Epithelial cell of esophagus (primary cell): ENCODE results near the gene RAD51B.

Source experiments
- DNase-seq: peaks from one replicate; pipeline ENCODE4 v3.0.0; 2010; ENCODE audit warnings: low read depth
- H3K4me3 ChIP-seq: 2 replicates; pipeline ENCODE4 v1.5.1; 2011; ENCODE audit warnings: mild to moderate bottlenecking, low read length, control low read depth
- TF ChIP-seq, protein P1 (sequence below): IDR thresholded peaks from 2 replicates; pipeline ENCODE4 v1.5.1; 2011; ENCODE audit warnings: low read depth, mild to moderate bottlenecking, low read length, control low read depth, inconsistent platforms; ENCODE audit not compliant: insufficient read depth; ENCODE audit errors: missing control alignments

The RAD51B gene

DNA sequence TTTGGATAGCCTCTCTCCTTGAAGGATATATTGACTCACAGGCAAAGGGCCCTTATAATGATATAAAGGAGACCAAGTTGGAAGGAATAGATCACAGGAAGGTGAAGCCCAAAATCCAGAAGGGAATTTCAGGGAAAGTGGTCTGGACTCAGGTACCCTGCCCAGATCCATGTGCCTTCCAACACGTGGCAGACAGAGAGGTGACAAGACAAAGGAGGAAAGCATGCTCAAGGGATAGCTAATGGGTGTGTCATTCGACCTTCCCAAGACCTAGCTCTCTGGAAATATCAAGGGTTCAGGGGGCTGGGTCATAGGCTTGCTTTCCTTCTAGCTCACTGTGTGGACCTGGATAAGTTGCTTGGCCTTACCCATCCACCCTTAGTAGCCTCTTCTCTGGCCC is 759.0 kb downstream of the RAD51B start:
- H3K4me3 ChIP-seq: no peak overlapping the region
- TF ChIP-seq, protein P1, sequence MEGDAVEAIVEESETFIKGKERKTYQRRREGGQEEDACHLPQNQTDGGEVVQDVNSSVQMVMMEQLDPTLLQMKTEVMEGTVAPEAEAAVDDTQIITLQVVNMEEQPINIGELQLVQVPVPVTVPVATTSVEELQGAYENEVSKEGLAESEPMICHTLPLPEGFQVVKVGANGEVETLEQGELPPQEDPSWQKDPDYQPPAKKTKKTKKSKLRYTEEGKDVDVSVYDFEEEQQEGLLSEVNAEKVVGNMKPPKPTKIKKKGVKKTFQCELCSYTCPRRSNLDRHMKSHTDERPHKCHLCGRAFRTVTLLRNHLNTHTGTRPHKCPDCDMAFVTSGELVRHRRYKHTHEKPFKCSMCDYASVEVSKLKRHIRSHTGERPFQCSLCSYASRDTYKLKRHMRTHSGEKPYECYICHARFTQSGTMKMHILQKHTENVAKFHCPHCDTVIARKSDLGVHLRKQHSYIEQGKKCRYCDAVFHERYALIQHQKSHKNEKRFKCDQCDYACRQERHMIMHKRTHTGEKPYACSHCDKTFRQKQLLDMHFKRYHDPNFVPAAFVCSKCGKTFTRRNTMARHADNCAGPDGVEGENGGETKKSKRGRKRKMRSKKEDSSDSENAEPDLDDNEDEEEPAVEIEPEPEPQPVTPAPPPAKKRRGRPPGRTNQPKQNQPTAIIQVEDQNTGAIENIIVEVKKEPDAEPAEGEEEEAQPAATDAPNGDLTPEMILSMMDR: no peak
- no peak for DNase-seq

DNA sequence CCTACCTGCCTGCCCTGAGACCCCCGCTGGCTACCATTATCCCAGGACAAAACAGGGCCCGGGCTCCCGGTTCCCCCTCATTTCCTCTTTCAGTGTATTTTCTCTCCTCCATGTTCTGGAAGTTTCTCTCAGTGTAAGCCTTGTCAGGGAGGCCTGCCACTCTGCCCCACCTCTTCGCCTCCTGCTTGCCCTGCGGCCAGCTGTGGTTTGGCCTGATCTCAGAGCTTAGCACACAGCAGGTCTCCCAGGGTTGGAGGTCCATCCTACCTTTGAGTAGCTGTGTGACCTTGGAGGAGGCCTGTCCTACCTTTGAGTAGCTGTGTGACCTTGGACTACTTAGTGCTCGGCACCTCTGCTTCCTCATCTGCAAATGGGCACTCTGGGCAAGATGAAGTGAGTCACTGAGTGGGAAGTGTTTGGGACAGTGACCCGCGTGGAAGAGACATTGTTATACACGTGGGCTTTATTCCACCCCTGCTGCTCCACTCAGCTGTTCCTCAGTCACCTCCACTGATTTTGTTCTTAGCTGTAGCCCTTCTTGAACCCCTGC is 760.6 kb downstream of the RAD51B start:
- TF ChIP-seq, protein P1: no peak
- DNase-seq: no peak
- no peak overlapping the region for H3K4me3 ChIP-seq

DNA sequence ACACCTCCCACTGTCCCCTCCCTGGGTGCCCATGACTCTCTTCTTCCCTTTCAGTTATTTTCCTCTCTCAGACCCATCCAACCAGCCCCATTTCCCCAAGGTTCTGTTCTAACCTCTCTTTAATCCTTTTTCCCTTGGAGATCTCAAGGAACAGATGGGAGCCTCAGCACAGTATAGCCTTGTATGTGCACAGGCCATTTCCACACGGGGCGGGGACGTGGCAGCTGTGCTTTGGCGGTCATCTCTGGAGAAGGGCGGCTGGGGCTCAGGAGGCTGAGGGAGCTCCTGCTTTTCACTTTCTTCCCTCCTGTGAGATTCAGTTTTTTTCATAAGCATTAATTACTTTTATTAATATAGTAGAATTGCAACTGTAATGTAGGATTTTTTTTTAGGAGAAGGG is 761.1 kb downstream of the RAD51B start:
- no peak for DNase-seq
- H3K4me3 ChIP-seq: no peak overlapping the region
- TF ChIP-seq, protein P1: no peak

DNA sequence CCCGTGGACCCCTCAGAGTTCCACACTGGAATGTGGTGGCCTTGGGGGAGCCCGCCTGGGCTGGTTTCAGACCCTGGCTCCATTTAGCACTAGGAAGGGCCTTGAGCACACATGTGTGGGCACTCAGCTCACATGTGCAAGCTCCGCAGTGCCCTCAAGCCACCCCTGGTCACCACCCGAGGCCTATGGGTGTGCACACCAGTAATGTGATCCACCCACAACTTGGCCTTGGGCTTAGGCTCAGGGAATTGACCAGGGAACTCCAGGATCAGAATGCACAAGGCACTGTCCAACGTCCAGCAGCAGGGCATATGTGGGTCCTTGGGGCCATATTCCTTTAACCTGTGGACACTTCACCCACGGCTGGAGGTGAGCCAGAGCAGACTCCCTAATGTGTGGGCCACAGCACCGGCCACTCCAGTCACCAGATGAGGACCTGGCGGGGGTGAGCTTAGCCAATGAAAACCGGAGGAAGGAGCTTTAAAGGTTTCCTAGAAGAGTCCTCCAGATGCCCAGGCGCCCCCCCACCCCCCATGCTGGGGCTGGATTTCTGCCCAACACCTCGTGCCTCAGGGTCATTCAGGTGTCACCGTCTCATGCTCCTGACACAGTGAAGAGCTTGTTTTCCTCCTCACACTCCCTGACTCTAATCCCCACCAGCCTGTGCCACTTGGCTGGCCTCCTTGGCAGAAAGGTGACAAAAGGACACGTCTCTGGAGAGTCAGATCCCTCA is 764.1 kb downstream of the RAD51B start:
- no peak for DNase-seq
- TF ChIP-seq, protein P1: no peak
- H3K4me3 ChIP-seq: no peak overlapping the region

DNA sequence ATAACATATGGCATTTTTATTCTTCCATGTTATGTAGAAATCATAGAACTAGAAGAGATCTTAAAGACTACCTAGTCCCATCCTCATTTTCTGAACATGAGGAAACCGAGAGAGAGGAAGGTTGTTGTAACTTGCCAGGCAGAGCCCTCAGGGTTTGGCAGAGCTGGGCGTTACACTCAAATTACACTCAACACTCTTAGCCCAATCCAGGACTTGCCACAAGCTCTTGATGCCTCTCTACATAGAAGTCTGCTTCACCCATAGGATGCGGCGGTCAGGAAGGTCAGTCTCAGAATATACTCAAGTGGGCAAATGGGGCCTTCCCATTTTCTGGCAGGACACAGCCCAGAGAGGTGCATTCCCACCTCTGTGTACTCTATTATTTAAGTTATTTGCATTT is 765.2 kb downstream of the RAD51B start:
- TF ChIP-seq, protein P1: no peak
- peak; percentile 71 for DNase-seq

DNA sequence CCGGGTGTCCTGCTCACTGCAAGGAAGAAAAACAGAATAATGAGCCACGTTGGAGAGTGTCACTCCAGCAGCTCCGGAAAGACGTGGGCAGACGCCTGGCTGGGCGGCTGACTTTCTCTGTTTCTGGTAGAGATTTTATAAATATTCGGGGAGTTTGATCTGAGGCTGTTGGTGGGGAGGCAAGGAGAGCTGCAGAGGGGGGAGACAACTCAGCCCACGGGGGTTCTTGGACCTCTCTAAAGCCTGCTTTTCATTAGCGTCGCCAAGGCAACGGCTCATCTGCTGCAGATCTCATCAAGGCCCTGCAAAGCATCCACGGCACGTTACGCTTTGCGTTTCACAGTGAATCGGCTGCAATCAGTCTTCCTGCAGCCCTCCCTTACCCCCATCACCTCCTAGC is 766.1 kb downstream of the RAD51B start:
- no peak overlapping the region for H3K4me3 ChIP-seq
- TF ChIP-seq, protein P1: no peak
- no peak for DNase-seq

More for the DNA sequence above, 765.2 kb downstream of the RAD51B start:
- H3K4me3 ChIP-seq: no peak overlapping the region
